GM19240 (cell line): ENCODE measurements around the gene MESD.

Experiments
- DNase-seq: peaks from one replicate; pipeline ENCODE4 v3.0.0; 2011; ENCODE audit warnings: low spot score; ENCODE audit not compliant: insufficient read length

MESD gene

DNA sequence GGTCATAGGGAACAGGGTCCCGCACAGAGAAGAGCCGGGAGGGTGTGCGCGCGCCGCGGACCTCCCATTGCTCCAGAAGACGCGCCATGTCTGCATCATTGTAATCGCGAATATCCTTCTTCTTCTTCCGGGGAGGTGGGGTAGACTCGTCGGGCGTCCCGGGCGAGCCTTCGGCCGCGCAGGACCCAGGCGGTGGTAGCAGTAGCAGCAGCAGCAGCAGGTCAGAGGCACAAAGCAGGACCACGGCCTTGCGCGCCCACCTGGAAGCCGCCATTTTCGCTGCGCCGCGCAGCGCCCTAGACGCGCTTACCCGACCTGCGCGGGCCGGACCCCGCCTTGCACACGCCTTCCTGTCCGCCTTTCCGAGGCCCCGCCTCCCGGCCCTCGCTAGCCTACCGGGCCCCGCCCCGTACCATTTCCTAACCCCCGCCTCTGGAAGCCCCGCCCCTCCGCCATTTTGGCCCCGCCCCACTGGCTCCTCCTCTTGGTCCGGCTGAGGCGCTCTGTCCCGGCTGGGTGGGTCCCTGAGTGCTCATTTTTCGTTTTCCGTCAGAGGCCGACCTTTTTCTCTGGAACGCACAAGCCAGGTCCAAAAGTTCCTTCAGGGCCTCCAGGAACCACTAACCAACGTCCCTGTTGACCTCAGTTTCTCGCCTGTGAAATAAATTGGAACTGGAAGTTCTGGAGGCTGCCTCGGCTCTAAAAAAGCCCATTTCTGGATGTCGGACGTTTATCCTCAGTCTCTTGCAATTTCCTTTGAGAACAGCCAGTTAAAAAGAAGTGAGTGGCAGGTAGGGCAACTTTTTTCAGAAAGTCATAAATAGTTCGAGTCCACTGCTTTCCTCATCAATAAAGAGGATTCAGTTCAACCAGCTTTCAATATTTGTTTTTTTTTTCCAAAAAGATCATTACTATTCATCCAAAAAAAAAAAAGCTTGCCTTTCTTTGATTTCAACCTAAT is at the start of gene MESD:
Gene MESD, minus strand, starts transcription at position 302 of the 961 bp plus-strand sequence. Its CDS starts 28 bp downstream, at position 274.
- DNase-seq: peak; percentile 87

DNA sequence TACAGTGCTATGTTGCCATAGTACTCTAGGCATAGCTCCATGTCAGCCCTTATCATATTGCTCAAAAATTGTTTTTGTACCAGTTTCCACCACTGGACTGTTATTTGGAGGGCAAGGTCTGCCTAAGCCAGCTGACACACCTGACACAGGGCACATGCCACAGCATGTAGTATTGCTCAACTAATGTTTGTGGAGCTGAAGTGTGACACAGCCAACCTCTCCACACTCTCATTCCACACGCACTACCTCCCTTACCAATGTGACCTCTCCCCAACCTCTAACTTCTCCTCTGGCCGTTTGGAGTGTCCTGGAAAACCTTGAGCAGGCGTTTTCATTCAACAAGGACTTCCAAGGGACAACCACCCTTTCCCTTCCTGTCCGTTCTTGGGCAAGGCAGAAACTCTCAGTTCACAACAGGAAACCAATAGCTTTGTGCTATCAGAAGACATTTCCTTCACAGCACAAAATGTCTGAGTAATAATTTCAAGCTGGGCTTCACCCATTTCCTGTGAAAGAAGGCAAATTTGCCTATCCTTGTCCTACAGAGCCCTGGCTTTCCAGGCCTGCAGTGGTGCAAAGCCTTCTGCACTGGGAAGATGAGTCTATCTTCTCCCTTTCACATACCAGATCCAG is 49.5 kb upstream of the MESD start:
- DNase-seq: no peak

DNA sequence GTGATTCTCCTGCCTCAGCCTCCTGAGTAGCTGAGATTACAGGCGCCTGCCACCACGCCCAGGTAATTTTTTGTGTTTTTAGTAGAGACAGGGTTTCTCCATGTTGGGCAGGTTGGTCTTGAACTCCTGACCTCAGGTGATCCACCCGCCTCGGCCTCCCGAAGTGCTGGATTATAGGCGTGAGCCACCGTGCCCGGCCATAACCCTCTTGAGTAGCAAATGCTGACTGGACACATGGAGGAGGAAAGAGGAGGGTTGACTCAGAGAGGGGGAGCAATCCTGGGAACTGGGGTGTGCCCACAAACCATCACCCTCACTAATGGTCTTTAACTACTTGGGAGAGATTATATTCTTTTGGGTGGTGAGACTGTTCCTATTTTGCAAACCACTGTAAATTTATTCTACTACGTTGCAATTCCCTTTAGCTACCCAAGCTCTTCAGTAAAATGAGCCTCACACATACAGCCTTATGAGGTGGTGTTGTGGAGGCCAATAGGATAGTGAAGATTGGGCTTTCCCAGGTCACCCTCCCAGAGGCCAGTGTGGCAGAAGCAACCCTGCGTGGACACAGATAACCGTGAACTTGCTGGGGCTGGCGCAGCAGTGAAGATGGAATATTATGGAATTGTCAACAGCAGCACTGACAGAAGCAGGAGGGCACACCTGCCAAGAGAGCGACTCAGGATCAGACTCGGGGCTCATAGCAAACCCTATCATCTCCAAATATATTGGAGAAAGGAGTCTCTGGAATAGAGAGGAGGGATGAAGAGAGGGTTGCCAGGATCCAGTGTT is 48.5 kb upstream of the MESD start:
- no peak for DNase-seq

DNA sequence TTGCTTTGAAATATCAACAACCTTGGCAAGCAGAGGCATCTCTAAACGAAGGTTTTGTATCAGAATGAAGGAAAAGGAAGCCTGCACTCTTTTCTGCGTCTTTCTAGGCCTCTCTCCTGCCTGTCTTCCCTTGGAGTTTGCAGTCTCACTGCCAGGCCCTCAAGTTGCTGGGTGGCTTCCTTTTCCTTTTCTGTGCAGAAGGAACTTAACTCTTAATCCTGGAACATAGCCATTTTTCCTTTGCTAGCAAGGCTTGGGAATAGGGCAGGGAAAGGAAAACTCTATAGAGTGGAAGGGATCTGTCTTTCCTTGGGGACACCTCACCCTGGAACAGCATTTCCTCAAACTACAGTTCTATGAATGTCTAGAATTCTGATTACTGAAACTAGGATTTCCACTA is 43.9 kb upstream of the MESD start:
- no peak for DNase-seq

DNA sequence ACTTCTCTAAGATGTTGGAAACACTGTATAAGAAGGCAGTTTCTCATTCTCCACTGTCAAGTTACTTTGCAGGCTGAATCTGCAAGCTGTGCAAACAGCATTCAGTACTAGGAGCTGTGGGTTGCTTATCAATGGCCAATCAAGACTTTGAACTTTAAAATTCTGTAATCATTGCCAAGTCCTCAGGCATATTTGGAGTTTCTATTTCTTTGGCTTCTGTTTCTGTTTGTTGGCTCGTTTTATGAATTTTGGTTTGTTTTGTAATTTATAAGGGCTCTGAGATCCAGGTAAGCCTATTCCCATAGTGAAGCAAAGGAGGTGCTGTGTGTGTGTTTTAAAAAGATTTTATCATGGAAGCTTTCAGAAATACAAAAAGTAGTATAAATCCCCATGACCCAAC is 43.2 kb upstream of the MESD start:
- no peak for DNase-seq

DNA sequence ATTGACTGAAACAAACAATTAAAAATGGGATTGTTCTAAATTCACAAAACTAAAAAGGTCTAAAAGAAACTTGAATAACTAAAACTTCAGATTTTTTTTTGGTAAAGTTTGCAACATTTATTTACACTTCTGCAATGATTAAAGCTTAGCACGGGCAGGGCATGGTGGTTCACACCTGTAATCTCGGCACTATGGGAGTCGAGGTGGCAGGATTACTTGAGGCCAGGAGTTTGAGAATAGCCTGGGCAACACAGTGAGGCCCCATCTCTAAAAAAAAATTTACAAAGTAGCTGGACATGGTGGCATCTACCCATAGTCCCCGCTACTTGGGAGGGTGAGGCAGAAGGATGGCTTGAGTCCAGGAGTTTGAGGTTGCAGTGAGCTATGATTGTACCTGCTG is 42.7 kb upstream of the MESD start:
- no peak for DNase-seq

DNA sequence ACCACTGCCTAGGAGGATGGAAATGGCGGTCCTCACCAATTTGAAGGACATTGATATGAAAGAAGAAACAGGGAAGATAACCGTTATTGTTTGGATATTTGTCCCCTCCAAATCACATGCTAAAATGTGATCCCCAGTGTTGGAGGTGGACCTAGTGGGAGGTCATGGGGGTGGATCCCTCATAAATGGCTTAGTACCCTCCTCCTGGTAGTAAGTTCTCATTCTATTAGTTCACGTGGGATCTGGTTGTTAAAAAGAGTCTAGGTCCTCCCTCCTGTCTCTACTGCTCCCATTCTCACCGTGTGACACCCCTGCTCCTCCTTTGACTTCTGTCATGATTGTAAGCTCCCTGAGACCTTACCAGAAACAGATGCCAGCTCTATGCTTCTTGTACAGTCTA is 41.6 kb upstream of the MESD start:
- no peak for DNase-seq

DNA sequence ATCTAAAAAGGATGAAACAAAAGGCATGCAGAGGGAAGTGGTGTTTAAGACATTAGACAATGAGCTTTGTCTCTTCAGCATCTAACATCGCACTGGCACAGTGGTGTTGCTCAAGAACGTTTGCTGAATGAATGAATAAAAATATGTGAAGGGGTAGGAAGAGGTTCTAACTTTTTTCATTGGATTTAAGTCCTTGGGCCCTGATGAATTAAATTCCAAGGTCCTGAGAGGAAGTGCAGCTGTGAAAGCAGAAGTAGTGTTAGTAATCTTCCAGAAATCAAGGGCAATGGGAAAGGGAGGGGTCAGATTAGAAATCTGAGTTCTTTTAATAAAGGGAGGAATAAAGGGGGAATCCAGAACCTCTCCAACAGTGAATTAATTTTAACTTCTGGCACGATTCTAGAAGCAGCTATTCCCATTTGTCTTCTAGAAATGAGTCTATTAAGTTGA is 40.7 kb upstream of the MESD start:
- no peak for DNase-seq

DNA sequence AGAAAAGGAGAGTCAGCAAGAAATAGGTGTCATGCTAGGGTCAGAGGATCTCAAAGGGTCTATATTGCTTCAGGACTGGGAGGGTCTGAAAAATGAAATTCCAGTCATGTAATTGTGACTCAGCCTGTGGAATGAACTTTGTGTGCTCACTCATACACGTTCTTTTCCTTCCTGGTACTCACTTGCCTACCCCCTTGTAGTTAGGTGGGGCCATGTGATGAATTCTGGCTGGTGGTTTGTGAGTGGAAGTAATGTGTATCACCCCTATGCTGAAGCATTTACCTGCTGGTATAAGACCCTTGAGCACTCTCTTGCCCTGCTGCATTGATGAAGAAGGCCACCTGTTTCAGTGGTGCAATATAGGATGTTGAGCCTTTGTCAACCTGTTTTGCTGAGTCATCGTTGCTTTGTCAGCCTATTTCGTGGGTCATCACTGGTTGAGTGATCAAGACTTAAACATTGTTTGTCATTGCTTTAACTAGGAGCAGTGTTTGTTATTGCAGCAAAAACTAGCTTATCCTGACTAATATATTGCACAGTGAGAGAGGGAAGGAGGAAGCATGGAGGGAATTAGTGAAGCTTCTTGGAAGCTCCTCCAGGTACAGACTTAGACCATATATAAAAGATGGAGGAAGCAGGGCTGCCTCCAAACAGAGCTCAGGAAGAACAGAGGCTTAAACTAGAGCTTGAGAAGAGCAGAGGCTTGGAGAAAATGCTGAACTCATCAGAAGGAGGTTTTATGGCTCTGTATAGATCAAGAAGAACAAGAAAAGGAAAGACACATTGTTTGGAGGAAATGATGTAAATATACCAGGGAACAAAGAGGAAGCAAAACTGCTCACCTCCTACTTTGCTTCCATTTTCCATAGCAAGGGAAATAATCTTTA is 40.0 kb upstream of the MESD start:
- no peak for DNase-seq

DNA sequence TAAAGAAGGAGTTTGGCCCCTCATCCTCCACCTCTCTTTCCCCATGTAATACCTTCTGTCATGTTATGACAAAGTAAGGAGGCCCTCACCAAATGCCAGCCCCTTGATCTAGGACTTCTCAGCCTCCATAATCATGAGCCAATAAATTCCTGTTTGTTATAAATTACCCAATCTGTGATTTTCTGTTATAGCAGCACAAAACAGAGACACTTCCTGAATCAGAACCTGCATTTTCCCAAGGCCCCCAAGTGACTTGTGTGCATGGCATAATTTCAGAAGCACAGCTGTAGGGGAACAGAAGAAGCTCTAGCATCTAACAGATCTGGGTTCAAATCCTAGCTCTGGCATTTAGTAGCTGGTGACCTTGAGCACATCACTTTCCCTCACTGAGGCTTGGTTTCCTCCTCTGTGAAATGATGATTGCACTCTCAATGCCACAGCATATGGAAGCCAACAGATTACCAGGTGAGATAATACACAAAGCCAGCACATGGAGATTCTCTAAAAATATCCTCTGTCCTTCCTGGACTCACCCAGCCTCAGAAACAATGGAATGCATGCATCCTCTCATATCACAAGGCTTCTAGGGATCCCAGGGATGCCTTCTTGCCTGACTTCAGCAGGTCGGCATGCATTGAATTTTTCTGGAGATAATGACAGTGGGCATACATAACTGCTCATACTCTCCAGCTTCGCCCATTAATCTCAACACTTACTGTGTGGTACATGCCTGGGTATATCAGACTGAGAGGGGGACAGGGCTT is 37.4 kb upstream of the MESD start:
- DNase-seq: no peak

DNA sequence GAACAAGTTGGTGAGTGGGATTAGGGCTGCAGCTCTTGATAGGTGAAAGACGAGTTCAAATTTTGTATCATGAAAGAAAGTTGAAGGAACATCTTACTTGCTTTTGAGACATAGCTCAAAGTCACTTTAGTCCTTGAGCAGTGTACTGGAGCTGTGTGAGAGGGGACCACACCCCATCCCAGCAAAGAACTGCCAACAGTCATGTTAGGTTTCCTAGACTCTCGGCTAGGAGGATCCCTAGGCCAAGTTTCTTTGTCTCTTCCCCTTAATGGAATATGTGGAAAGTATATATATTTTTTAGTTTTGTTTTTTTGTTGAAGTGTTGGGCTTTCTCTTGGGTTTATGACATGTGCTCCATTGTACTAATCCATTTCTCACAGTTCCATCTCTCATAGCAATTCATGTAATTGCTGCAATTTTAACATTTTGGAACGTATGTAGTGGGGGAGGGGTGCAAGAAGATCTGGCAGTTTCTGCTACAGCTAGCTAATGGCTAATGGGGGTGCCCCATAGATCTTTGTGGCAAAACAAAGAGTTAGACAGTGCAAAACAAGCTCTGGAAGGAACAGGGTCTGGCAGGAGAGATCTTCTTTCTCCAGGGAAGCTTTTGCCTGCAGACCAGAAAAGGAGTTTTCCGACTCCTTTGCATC is 36.2 kb upstream of the MESD start:
- no peak for DNase-seq

DNA sequence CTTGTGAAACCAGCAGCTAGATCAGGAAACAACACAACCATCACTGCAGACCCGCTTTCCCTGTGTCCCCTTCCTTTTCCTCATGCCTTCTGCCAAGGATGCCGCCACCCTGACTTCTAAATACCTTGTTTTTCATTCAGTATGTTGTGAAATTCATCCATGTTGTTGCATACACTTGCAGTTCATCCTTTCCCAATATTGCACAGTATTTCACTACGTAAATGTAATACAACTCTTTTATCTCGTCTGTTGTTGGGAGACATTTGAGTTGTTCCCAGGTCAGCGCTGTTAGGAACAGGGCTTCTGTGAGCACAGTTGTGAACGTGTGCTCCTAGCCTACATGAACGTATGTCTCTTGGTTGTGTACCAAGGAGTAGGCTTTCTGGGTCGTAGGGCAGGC is 35.3 kb upstream of the MESD start:
- no peak for DNase-seq

DNA sequence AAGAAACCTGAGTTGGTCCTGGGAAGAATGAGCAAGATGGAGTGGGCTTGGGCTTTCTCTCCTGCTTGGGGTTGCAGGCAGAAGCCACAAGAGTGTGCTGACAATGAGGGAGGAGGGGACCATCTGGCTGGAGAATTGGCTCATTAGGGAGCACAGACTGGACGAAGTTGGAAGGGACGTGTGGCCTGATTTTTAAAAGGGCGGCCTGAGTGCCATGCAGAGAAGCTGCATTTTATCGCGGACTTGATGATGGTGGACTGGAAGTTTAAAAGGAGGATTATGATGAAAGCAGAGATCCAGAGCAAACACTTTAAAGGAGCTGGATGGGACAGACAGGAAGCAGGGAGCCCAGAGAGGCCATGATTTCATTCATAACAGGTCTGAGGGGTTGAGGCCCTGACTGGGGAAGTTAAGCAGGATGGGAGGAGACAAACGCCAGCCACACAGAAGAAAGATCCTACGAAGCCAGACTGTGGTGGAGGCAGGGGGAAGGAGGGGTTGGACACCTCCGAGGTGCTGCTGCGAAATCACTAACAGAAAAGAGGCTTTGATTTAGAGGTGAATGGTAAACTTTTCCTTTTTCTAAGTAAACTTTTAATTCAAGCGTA is 34.8 kb upstream of the MESD start:
- no peak for DNase-seq

DNA sequence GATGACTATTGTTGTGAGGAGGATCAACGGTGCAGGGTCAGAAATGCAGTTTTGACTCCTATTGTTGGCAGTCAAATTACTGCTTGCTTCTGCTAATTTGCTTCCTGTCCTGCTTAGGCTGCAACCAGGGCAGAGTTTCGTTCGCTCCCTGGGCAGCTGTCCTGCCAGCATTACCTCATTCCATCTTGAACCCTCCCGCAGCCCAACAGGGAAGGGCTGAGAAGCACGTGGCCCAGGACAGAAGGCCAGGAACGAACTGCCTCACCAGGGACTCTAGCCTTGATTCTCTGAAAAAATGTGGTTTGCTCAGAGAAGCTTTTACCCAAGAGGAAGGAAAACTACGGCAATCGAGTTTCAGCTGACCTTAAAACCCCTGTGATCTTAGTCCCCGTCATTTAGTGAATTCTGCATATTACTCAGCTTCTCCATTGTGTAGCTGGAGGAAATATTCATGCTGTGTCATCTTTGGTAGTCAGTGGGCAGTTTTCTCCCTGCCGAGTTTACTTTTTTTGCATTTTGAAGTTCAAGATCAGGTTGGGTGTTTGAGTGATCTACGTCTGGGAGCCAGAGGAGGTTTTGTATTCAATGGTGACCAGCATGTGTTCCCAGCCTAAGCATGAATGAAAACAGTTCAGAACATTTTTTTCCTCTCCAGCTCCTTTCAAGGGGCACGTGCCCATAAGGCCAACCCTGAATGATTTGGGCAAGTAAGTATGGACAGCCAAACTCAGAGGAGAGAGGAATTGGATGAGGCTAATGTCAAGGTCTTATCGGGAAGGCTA is 34.1 kb upstream of the MESD start:
- DNase-seq: peak; percentile 27

DNA sequence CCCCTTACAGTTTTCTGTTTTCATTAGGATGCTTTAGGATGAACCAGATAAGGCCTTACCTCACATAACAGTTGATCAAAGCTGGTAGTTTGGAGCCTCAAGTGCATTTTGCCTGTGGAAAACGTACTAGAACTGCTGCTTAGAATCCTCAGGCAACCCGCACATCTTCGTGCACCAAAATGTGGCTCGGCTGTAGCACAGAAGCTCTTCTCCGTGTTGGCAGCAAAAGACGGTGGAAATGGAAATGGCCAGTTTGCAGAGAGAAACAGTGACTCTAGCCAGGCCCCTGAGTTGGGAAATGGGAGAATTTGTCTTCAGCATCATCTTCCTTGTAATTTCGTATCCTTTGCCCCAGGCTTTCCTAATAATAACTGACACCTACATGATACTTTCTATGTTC is 31.7 kb upstream of the MESD start:
- DNase-seq: no peak

DNA sequence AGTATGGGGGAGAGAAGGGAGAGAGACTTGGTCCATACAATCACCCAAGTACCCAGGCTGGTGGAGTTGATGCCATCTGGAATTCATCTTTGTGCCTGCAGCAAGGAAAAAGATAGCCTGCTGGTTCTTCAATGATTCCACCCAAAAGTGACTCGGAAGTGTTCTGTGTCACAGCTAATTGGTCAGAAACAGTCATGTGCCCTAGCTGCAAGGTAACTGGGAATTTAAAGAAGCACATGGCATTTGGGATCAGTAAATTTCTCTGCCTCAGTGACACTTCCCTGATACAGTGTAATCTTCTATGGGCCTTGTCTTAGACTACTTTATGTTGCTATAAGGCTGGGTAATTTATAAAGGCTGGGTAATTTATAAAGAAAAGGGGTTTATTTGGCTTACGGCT is 28.6 kb upstream of the MESD start:
- no peak for DNase-seq

DNA sequence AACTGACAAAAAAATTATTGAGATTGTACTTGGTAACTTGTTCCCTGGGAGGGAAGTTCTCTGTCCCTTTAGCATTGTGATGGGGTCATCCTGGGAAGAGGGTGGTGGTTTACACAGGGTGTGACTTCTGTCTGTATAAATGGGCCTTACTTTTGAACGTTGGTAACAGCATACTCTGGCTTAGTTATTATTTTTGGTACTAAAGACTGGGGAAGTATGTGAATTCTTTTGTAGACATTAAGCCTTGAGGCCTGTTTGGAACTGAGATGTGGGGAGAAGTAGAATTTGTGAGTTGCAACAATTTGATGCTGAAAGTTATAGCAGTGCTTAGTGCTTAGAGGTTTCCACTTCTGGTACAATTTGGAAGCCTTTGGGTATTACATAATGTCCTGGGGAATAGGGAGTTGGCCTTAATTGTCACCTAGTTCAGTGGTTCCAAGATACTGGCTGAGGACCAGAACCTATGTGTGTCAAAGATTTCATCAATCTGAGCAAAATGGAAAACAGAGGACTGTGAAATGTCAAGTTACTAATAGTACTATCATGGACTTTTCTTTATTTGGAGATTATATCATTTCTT is 27.0 kb upstream of the MESD start:
- DNase-seq: no peak
